Endothelial cell of umbilical vein (primary cell): ENCODE results near the gene PRSS56. TPM values are rescaled to one million over a fixed set of nuclear protein-coding genes. Genes with fewer than 3 reads are reported as not detected.

Experiments used
- BruUV-seq: library from RNA; stranded (reverse); fragments of 400-500 nt; replicated peaks from 2 replicates; lab custom pipeline; 2021; lab: Mats Ljungman, UMichigan
- CTCF ChIA-PET: fragments of 300-600, 350-600 bp; sonication (Branson Sonifier 250); formaldehyde crosslinking; loops from one replicate; lab custom pipeline; 2021; ENCODE audit warnings: antibody characterized with exemption, inconsistent platforms; lab: Charles Lee
- POLR2A ChIA-PET: fragments of 300-600, 350-600 bp; sonication (Branson Sonifier 250); formaldehyde crosslinking; loops from one replicate; lab custom pipeline; 2021; ENCODE audit warnings: antibody characterized with exemption, inconsistent platforms; lab: Charles Lee
- DNase-seq: peaks from one replicate; pipeline ENCODE4 v3.0.0-alpha.2; 2011; ENCODE audit warnings: low read depth, low spot score
- FAIRE-seq: peaks from 2 replicates; lab custom pipeline; 2011; peaks lifted over from hg19 to GRCh38; lab: Jason Lieb, UNC
- H2AFZ ChIP-seq: 2 replicates; pipeline ENCODE4 v1.6.0; 2012; ENCODE audit warnings: low read depth, low read length, control low read depth, inconsistent platforms
- H3K27ac ChIP-seq: 2 replicates; pipeline ENCODE4 v1.5.1; 2011; ENCODE audit warnings: low read depth, mild to moderate bottlenecking, control low read depth, low read length, moderate library complexity; ENCODE audit not compliant: insufficient read depth
- H3K27me3 ChIP-seq, 2 experiments: 2 replicates each; pipeline versions ENCODE4 v1.6.0 to v1.6.1; 2011; ENCODE audit warnings: low read length in 2 of 2, mixed read lengths in 1 of 2; ENCODE audit not compliant: control insufficient read depth in 2 of 2, insufficient read depth in 2 of 2
- H3K36me3 ChIP-seq, 2 experiments: 2 replicates in 1 of 2; 3 replicates in 1 of 2; pipeline ENCODE4 v1.5.1; 2011; ENCODE audit warnings: low read length in 2 of 2, mild to moderate bottlenecking in 1 of 2, moderate library complexity in 1 of 2; ENCODE audit not compliant: control insufficient read depth in 2 of 2, insufficient read depth in 2 of 2; ENCODE audit errors: extremely low read depth in 1 of 2
- H3K4me1 ChIP-seq: 3 replicates; pipeline ENCODE4 v1.5.1; 2011; ENCODE audit warnings: mild to moderate bottlenecking, low read length; ENCODE audit not compliant: control insufficient read depth, insufficient read depth; ENCODE audit errors: extremely low read depth
- H3K4me2 ChIP-seq: 2 replicates; pipeline ENCODE4 v1.6.1; 2011; ENCODE audit warnings: low read length, control low read depth, mixed read lengths; ENCODE audit not compliant: insufficient read depth
- H3K4me3 ChIP-seq, 3 experiments: fragments of 200-600 bp in 1 of 3; sonication (generic), shearing (Covaris generic) in 1 of 3; replicated peaks in 1 of 3; 2 replicates each; pipeline ENCODE4 v1.5.1; 2011 to 2016; ENCODE audit warnings: control low read depth in 3 of 3, low read length in 3 of 3, mild to moderate bottlenecking in 2 of 3, inconsistent platforms in 1 of 3, low read depth in 1 of 3, moderate library complexity in 1 of 3; ENCODE audit not compliant: insufficient read depth in 1 of 3
- H3K79me2 ChIP-seq: 2 replicates; pipeline ENCODE4 v1.6.0; 2012; ENCODE audit warnings: low read length, inconsistent platforms; ENCODE audit not compliant: control insufficient read depth, insufficient read depth
- H3K9ac ChIP-seq: replicated peaks from 2 replicates; pipeline ENCODE3; 2011; ENCODE audit warnings: low read length, control low read depth; ENCODE audit not compliant: insufficient read depth; ENCODE audit errors: extremely low read depth
- H3K9me1 ChIP-seq: replicated peaks from 3 replicates; pipeline ENCODE4 v1.6.0; 2011; ENCODE audit warnings: mild to moderate bottlenecking, low read length; ENCODE audit not compliant: control insufficient read depth, insufficient read depth; ENCODE audit errors: extremely low read depth
- H3K9me3 ChIP-seq: replicated peaks from 2 replicates; pipeline ENCODE4 v1.5.1; 2012; ENCODE audit warnings: low read length, inconsistent platforms; ENCODE audit not compliant: control insufficient read depth, insufficient read depth
- H4K20me1 ChIP-seq: replicated peaks from 2 replicates; pipeline ENCODE3; 2011; ENCODE audit warnings: mild to moderate bottlenecking, low read length; ENCODE audit not compliant: control insufficient read depth, insufficient read depth; ENCODE audit errors: extremely low read depth
- GATA2 ChIP-seq: IDR thresholded peaks from 2 replicates; pipeline ENCODE4 v1.7.0; 2011; ENCODE audit warnings: low read depth, mild to moderate bottlenecking, moderate library complexity, mixed read lengths, low read length; ENCODE audit not compliant: insufficient read length, insufficient read depth
- JUN ChIP-seq: IDR thresholded peaks from 2 replicates; pipeline ENCODE4 v1.6.1; 2011; ENCODE audit warnings: borderline replicate concordance, low read depth; ENCODE audit not compliant: insufficient read length, insufficient read depth
- MAX ChIP-seq: IDR thresholded peaks from 2 replicates; pipeline ENCODE4 v1.6.1; 2011; ENCODE audit not compliant: insufficient read depth, insufficient read length
- MYC ChIP-seq: IDR thresholded peaks from one replicate; pipeline ENCODE4 v1.6.1; 2011; ENCODE audit warnings: mild to moderate bottlenecking, low read depth, low read length
- POLR2A ChIP-seq: IDR thresholded peaks from 2 replicates; pipeline ENCODE4 v1.6.1; 2012; ENCODE audit warnings: low read depth, mild to moderate bottlenecking, control low read depth, low read length
- dilution Hi-C: fragments of 300-500 bp; cut with MboI; formaldehyde crosslinking; loops from one replicate; pipeline ENCODE4 v1.15.0; 2019; ENCODE audit warnings: low sequenced_read_pairs; ENCODE audit not compliant: extremely low pct_ligation_motif_present
- intact Hi-C: fragments of 100-400 bp; cut with micrococcal nuclease; formaldehyde crosslinking; loops from one replicate; pipeline ENCODE4 v1.10.0; 2022
- polyA plus RNA-seq, 4 experiments: library from polyadenylated mRNA; depleted of rRNA in 3 of 4; stranded (reverse) in 3 of 4; unstranded in 1 of 4; fragments of >200 nt; gene quantifications; 2 replicates each; pipeline versions ENCODE4 v1.2.1 to v1.2.3, GENCODE V29; 2011 to 2012; ENCODE audit warnings: missing spikeins in 1 of 4
- total RNA-seq: library from RNA; stranded (reverse); gene quantifications from 2 replicates; pipeline ENCODE4 v1.2.3, GENCODE V29; 2021
- TF ChIP-seq, protein P1 (sequence below), 2 donors: IDR thresholded peaks; 1 replicate in 1 of 2; 2 replicates in 1 of 2; pipeline ENCODE4 v1.5.1; 2011; ENCODE audit warnings: low read length in 2 of 2, mild to moderate bottlenecking in 2 of 2, moderate library complexity in 2 of 2, control low read depth in 1 of 2, inconsistent platforms in 1 of 2, low read depth in 1 of 2; ENCODE audit not compliant: insufficient read depth in 1 of 2; ENCODE audit errors: extremely low read depth in 1 of 2

The PRSS56 gene
- total and polyA plus RNA-seq, 2 donors (not counting 3 experiments of a cell fraction or from before 2014, with no cell fraction given), result not detected

GRCh38 chr2:232549655-232550353, 29.6 kb downstream of the PRSS56 start:
- dilution Hi-C loops, result no loop called here
- Histone ChIP-seq H3K27me3 (no peaks in the 10 kb centered on the region), H3K79me2 (peaks cover 45% of the 10 kb centered on the region), H3K4me3 (peak overlapping the region; percentile 71 to 94 (median 79)), H4K20me1 (no peaks in the 10 kb centered on the region), H3K36me3 (no peaks in the 10 kb centered on the region), H2AFZ (peak overlapping the region; percentile 97), H3K4me2 (peak overlapping the region; percentile 91), H3K9me1 (no peaks in the 10 kb centered on the region), H3K4me1 (peaks cover 6% of the 10 kb centered on the region), H3K9ac (peak overlapping the region; percentile 91), H3K27ac (peak overlapping the region; percentile 87), H3K9me3 (no peaks in the 10 kb centered on the region)
- CTCF ChIA-PET, result interaction anchor here (1.0 to 1.4 kb wide), 3 partner anchors 18 to 27 kb away, joined by 3 to 7 read pairs (median 6); no protein-coding TSS in a partner anchor
- no peak for TF ChIP-seq JUN
- no peak for TF ChIP-seq MAX
- TF ChIP-seq MYC, result no peak
- TF ChIP-seq GATA2, result no peak
- TF ChIP-seq, protein P1, sequence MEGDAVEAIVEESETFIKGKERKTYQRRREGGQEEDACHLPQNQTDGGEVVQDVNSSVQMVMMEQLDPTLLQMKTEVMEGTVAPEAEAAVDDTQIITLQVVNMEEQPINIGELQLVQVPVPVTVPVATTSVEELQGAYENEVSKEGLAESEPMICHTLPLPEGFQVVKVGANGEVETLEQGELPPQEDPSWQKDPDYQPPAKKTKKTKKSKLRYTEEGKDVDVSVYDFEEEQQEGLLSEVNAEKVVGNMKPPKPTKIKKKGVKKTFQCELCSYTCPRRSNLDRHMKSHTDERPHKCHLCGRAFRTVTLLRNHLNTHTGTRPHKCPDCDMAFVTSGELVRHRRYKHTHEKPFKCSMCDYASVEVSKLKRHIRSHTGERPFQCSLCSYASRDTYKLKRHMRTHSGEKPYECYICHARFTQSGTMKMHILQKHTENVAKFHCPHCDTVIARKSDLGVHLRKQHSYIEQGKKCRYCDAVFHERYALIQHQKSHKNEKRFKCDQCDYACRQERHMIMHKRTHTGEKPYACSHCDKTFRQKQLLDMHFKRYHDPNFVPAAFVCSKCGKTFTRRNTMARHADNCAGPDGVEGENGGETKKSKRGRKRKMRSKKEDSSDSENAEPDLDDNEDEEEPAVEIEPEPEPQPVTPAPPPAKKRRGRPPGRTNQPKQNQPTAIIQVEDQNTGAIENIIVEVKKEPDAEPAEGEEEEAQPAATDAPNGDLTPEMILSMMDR (IDR thresholded peaks at IDR 0.05; ENCODE audit: extremely low read depth in 1 of 2, insufficient read depth in 1 of 2, low read depth in 1 of 2, low read length in 2 of 2), result no peak
- no peak for TF ChIP-seq POLR2A
- POLR2A ChIA-PET, result no interaction called here
- intact Hi-C loops, result loop anchor here (2.0 kb wide), 1 partner anchor 25 kb away; no protein-coding TSS in a partner anchor
- FAIRE-seq (no peak), DNase-seq (no peak)
- BruUV-seq, result TSS peak; percentile 61
